ENCODE results near the gene SH2D4B. TPM values are rescaled to one million over a fixed set of nuclear protein-coding genes. Genes with fewer than 3 reads are reported as not detected.

Gene SH2D4B
- total RNA-seq, 1 donor from 2014 or later: not detected

GRCh38 chr10:80664071-80664680 is 126.5 kb downstream of the SH2D4B start:
- no peaks in the 10 kb centered on the region for H3K36me3 ChIP-seq (ENCODE audit: control insufficient read depth, insufficient read depth, low read length)
- no peaks in the 10 kb centered on the region for H3K27me3 ChIP-seq (ENCODE audit: control insufficient read depth, insufficient read depth, low read length)
- H3K4me3 ChIP-seq (ENCODE audit: low read depth, low read length): no peak overlapping the region
- peak; percentile 16 for DNase-seq (ENCODE audit: low read depth)
- TF ChIP-seq, protein P1, sequence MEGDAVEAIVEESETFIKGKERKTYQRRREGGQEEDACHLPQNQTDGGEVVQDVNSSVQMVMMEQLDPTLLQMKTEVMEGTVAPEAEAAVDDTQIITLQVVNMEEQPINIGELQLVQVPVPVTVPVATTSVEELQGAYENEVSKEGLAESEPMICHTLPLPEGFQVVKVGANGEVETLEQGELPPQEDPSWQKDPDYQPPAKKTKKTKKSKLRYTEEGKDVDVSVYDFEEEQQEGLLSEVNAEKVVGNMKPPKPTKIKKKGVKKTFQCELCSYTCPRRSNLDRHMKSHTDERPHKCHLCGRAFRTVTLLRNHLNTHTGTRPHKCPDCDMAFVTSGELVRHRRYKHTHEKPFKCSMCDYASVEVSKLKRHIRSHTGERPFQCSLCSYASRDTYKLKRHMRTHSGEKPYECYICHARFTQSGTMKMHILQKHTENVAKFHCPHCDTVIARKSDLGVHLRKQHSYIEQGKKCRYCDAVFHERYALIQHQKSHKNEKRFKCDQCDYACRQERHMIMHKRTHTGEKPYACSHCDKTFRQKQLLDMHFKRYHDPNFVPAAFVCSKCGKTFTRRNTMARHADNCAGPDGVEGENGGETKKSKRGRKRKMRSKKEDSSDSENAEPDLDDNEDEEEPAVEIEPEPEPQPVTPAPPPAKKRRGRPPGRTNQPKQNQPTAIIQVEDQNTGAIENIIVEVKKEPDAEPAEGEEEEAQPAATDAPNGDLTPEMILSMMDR (IDR thresholded peaks at IDR 0.05; ENCODE audit: insufficient read depth, low read length, poor library complexity, severe bottlenecking): peak; percentile 92

DNA sequence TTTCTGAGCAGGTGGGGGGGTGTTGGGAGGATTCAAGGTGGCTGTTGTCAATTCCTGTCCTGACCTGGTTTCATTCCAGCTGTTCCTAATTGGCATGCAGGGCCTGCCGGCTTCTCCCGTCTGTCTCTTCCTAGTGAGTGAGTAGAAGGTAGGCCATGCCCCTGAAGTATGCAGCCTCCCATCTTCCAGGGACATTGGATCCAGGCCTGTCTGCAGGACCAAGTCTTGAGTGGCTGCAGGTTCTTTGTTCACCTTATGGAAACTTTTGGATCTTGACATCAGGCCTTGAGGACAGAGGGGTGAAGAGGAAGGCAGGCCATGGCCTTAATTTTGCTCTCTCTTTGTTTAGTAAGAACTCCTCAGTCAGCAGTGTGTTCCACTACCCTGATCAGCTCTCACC is 131.8 kb downstream of the SH2D4B start:
- no peaks in the 10 kb centered on the region for H3K36me3 ChIP-seq (ENCODE audit: control insufficient read depth, insufficient read depth, low read length)
- H3K27me3 ChIP-seq (ENCODE audit: control insufficient read depth, insufficient read depth, low read length): no peaks in the 10 kb centered on the region
- no peak overlapping the region for H3K4me3 ChIP-seq (ENCODE audit: low read depth, low read length)
- TF ChIP-seq, protein P1 (IDR thresholded peaks at IDR 0.05; ENCODE audit: insufficient read depth, low read length, poor library complexity, severe bottlenecking): no peak
- no peak for DNase-seq (ENCODE audit: low read depth)

- H3K27me3 ChIP-seq (ENCODE audit: control insufficient read depth, insufficient read depth, low read length): no peaks in the 10 kb centered on the region
- H3K4me3 ChIP-seq (ENCODE audit: low read depth, low read length): no peak overlapping the region
- TF ChIP-seq, protein P1 (IDR thresholded peaks at IDR 0.05; ENCODE audit: insufficient read depth, low read length, poor library complexity, severe bottlenecking): no peak
- DNase-seq (ENCODE audit: low read depth): no peak
- no peaks in the 10 kb centered on the region for H3K36me3 ChIP-seq (ENCODE audit: control insufficient read depth, insufficient read depth, low read length)
These were observed 133.1 kb downstream of the SH2D4B start for GRCh38 chr10:80670774-80671173.

- TF ChIP-seq, protein P1 (IDR thresholded peaks at IDR 0.05; ENCODE audit: insufficient read depth, low read length, poor library complexity, severe bottlenecking): no peak
- DNase-seq (ENCODE audit: low read depth): no peak
- no peaks in the 10 kb centered on the region for H3K36me3 ChIP-seq (ENCODE audit: control insufficient read depth, insufficient read depth, low read length)
These were observed 134.1 kb downstream of the SH2D4B start for GRCh38 chr10:80671847-80672246.

DNA sequence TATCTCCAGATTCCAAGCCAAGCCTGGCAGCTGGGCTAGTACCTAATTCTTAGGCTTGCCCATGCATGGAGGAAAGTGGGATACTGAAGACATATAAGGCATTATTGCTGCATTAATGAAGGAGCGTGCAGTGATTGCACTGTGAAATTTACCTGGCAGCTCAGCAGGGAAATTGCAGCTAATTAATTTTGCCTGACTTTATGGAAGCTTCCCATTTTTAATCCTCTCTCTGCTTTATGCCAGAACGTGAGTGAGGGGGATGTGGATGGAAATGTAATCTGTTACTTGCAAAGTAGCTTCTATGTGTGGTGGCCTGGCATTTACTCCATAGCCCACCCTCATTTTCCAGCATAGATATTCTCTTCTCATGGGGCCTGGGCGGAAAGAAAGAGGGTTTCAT is 134.9 kb downstream of the SH2D4B start:
- Histone ChIP-seq H3K27me3 (ENCODE audit: control insufficient read depth, insufficient read depth, low read length) (no peaks in the 10 kb centered on the region), H3K4me3 (ENCODE audit: low read depth, low read length) (no peak overlapping the region), H3K36me3 (ENCODE audit: control insufficient read depth, insufficient read depth, low read length) (no peaks in the 10 kb centered on the region)
- DNase-seq (ENCODE audit: low read depth): no peak
- TF ChIP-seq, protein P1 (IDR thresholded peaks at IDR 0.05; ENCODE audit: insufficient read depth, low read length, poor library complexity, severe bottlenecking): no peak

More at GRCh38 chr10:80671847-80672246, 134.1 kb downstream of the SH2D4B start:
- Histone ChIP-seq H3K4me3 (ENCODE audit: low read depth, low read length) (no peak overlapping the region), H3K27me3 (ENCODE audit: control insufficient read depth, insufficient read depth, low read length) (no peaks in the 10 kb centered on the region)

GRCh38 chr10:80674809-80675208 is 137.1 kb downstream of the SH2D4B start:
- Histone ChIP-seq H3K4me3 (ENCODE audit: low read depth, low read length) (no peak overlapping the region), H3K36me3 (ENCODE audit: control insufficient read depth, insufficient read depth, low read length) (no peaks in the 10 kb centered on the region), H3K27me3 (ENCODE audit: control insufficient read depth, insufficient read depth, low read length) (no peaks in the 10 kb centered on the region)
- TF ChIP-seq, protein P1 (IDR thresholded peaks at IDR 0.05; ENCODE audit: insufficient read depth, low read length, poor library complexity, severe bottlenecking): no peak
- no peak for DNase-seq (ENCODE audit: low read depth)

Data from kidney epithelial cell (primary cell).